Activated CD8-positive, alpha-beta T cell treated with anti-CD3 and anti-CD28 coated beads for 36 hours (primary cell): ENCODE data around the gene FAM114A2. TPM values are rescaled to one million over a fixed set of nuclear protein-coding genes. Genes with fewer than 3 reads are reported as not detected.

Source experiments
- ATAC-seq: fragments of 200-7000 bp; cut with Tn5 transposase; one replicate; pipeline ENCODE4 v1.10.0; 2021; ENCODE audit warnings: mild to moderate bottlenecking, moderate library complexity
- CTCF ChIA-PET: fragments of 350-600 bp; sonication (Branson Sonifier 250); formaldehyde crosslinking; loops from one replicate; lab custom pipeline; 2021; ENCODE audit warnings: antibody characterized with exemption; lab: Charles Lee
- POLR2A ChIA-PET: fragments of 350-600 bp; sonication (Branson Sonifier 250); formaldehyde crosslinking; loops from one replicate; lab custom pipeline; 2021; ENCODE audit warnings: antibody characterized with exemption; lab: Charles Lee
- DNase-seq: peaks from one replicate; pipeline ENCODE4 v3.0.0-alpha.2; 2020
- H3K27ac Mint-ChIP-seq: one replicate; pipeline ENCODE4 v1.8.0; 2021; ENCODE audit warnings: mild to moderate bottlenecking, mixed read lengths
- H3K27me3 Mint-ChIP-seq: one replicate; pipeline ENCODE4 v1.8.0; 2021; ENCODE audit warnings: mixed read lengths
- H3K36me3 Mint-ChIP-seq: one replicate; pipeline ENCODE4 v1.8.0; 2021; ENCODE audit warnings: low read depth, mixed read lengths
- H3K4me1 Mint-ChIP-seq: one replicate; pipeline ENCODE4 v1.8.0; 2021; ENCODE audit warnings: low read depth, mixed read lengths
- H3K4me3 Mint-ChIP-seq: one replicate; pipeline ENCODE4 v1.8.0; 2021; ENCODE audit warnings: mild to moderate bottlenecking, moderate library complexity, mixed read lengths
- H3K9me3 Mint-ChIP-seq: one replicate; pipeline ENCODE4 v1.8.0; 2021; ENCODE audit warnings: mixed read lengths
- CTCF ChIP-seq: fragments of 200-600 bp; IDR thresholded peaks from one replicate; pipeline ENCODE4 v1.8.0; 2022; ENCODE audit warnings: antibody characterized with exemption, mild to moderate bottlenecking
- intact Hi-C: fragments of 100-400 bp; cut with micrococcal nuclease; formaldehyde crosslinking; loops from one replicate; pipeline ENCODE4 v1.10.0; 2022
- total RNA-seq, 2 experiments: library from RNA; stranded (reverse); gene quantifications; one replicate each; pipeline ENCODE4 v1.2.3, GENCODE V29; 2021

The FAM114A2 gene
- total RNA-seq, 2 experiments from 2014 or later, result 25.6 to 26.9 TPM

DNA sequence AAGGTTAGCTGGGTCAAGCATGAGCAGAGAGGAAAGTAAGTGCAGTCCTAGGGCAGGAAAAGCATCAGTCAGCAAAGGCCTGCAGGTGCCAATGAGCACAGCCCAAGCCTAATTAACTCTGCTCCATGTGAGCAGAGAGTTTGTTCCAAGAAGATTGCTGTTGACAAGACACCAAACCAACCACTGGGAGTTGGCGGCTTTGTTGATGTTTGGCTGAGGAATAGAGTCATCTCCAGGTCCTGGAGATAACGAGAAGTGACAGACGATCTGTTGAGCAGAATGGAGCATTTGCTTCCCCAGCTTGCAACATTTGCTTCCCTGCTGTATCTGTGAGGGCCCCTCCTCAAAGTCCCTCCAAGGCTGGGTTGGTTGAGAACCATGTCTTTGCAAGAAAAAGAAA is 68.2 kb downstream of the FAM114A2 start:
- DNase-seq (no peak), ATAC-seq (no peak)
- Mint-ChIP-seq H3K27ac (no peak overlapping the region), H3K36me3 (no peaks in the 10 kb centered on the region), H3K4me1 (no peaks in the 10 kb centered on the region), H3K27me3 (peaks cover 6% of the 10 kb centered on the region), H3K4me3 (no peak overlapping the region), H3K9me3 (no peaks in the 10 kb centered on the region)
- ChIA-PET POLR2A (no interaction called here), CTCF (no interaction called here)
- intact Hi-C loops, result loop anchor here (10.0 kb wide), 2 partner anchors 434 to 644 kb away; no protein-coding TSS in a partner anchor
- no peak for TF ChIP-seq CTCF

- CTCF ChIA-PET, result interaction anchor here (1.1 kb wide), 1 partner anchor 435 kb away, joined by 3 read pairs; no protein-coding TSS in a partner anchor
- intact Hi-C loops, result loop anchor here (10.0 kb wide), 2 partner anchors 475 to 1435 kb away; partner anchors contain the start of gene GRIA1
These were observed 69.2 kb downstream of the FAM114A2 start for GRCh38 chr5:153969563-153969895.

DNA sequence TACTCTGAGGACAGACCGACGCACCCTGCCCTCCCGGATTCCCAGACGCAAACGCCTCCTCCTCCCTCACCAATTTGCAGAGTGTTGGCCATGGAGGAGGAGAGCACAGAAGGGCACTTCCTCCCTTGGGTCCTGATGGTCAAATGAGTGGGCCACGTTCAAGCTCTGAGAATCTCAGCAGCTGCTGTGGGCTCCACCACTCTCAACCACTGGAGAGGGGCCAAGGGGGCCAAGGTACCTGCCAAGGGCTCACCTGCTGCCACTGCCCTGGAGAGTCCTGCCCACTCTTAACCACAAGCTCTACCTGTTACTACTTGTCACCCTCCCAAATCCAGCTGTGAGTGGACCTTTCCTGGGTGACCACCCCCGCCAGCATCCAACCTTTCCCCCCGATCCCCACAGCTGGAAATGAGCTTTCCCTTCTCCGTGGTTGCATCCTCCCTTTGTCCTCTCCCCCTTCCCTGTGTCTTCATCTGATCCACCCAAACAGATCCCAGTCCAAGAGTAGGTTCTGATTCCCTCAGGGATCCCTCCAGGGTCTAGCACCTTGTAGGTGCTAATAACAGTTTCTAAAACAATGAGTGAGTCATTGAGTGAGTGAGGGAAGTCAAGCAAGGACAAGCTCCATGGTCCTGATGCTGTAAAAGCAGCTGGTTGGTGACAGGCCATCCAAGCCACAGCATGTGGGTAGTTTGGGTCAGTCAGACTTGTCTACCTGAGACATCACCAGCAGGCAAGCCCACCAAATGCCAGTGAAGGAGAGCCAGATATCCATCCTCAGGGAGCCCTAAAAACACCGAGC is 69.7 kb downstream of the FAM114A2 start:
- POLR2A ChIA-PET, result interaction anchor here (0.6 kb wide), 1 partner anchor 629 kb away, joined by 3 read pairs; no protein-coding TSS in a partner anchor
- H3K4me3 Mint-ChIP-seq, result no peak overlapping the region
- DNase-seq (no peak), ATAC-seq (no peak)
- no peaks in the 10 kb centered on the region for H3K9me3 Mint-ChIP-seq
- no peak for TF ChIP-seq CTCF
- no peak overlapping the region for H3K27ac Mint-ChIP-seq
- H3K36me3 Mint-ChIP-seq, result no peaks in the 10 kb centered on the region
- H3K27me3 Mint-ChIP-seq, result peaks cover 3% of the 10 kb centered on the region
- intact Hi-C loops, result loop anchor here (10.0 kb wide), 2 partner anchors 474 to 1434 kb away; partner anchors contain the start of gene GRIA1
- H3K4me1 Mint-ChIP-seq, result no peaks in the 10 kb centered on the region
- CTCF ChIA-PET, result interaction anchor here (1.1 to 1.5 kb wide), 3 partner anchors 11 to 436 kb away, joined by 3 read pairs; no protein-coding TSS in a partner anchor

More at GRCh38 chr5:153969563-153969895, 69.2 kb downstream of the FAM114A2 start:
- ATAC-seq, result no peak
- TF ChIP-seq CTCF, result no peak
- POLR2A ChIA-PET, result interaction anchor here (0.6 kb wide), 1 partner anchor 630 kb away, joined by 3 read pairs; no protein-coding TSS in a partner anchor
- no peak overlapping the region for H3K27ac Mint-ChIP-seq
- H3K4me3 Mint-ChIP-seq, result no peak overlapping the region
- H3K27me3 Mint-ChIP-seq, result peaks cover 3% of the 10 kb centered on the region
- no peak for DNase-seq
- H3K36me3 Mint-ChIP-seq, result no peaks in the 10 kb centered on the region
- no peaks in the 10 kb centered on the region for H3K9me3 Mint-ChIP-seq
- no peaks in the 10 kb centered on the region for H3K4me1 Mint-ChIP-seq

- ChIA-PET CTCF (interaction anchor here (0.6 to 3.9 kb wide), 21 partner anchors 9 to 1436 kb away, joined by 3 to 31 read pairs (median 4); no protein-coding TSS in a partner anchor), POLR2A (no interaction called here)
- peak; percentile 74 for ATAC-seq
These were observed 73.6 kb downstream of the FAM114A2 start for GRCh38 chr5:153964880-153965645.

More at GRCh38 chr5:153964880-153965645, 73.6 kb downstream of the FAM114A2 start:
- intact Hi-C loops, result loop anchor here (10.0 kb wide), 2 partner anchors 470 to 1430 kb away; partner anchors contain the start of gene GRIA1
- no peak overlapping the region for H3K4me3 Mint-ChIP-seq
- H3K9me3 Mint-ChIP-seq, result no peaks in the 10 kb centered on the region
- peak; percentile 55 for DNase-seq
- H3K4me1 Mint-ChIP-seq, result peaks cover 11% of the 10 kb centered on the region
- TF ChIP-seq CTCF, result peak; percentile 84
- peaks cover 3% of the 10 kb centered on the region for H3K27me3 Mint-ChIP-seq
- H3K27ac Mint-ChIP-seq, result no peak overlapping the region
- no peaks in the 10 kb centered on the region for H3K36me3 Mint-ChIP-seq
